ENCODE data around the gene OMG. TPM values are rescaled to one million over a fixed set of nuclear protein-coding genes. Genes with fewer than 3 reads are reported as not detected.

OMG gene
- total RNA-seq, 2 experiments from 2014 or later, result 0.23 to 0.25 TPM

DNA sequence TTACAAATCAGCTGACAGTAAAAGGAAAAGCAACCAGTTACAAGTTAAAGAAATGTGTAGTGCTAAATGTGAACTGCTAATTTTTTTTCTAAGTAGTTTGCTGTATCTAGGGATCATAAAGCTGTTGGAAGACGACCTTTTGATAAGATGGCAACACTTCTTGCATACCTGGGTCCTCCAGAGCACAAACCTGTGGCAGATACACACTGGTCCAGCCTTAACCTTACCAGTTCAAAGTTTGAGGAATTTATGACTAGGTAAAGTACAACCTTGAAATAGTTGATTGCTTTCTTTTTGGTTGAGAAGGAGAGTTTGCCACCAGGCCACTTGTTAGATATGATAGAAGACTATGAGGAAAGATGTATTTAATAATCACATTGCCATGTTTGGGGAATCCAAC, 35.4 kb downstream of the OMG start:
- ChIA-PET CTCF (no interaction called here), POLR2A (no interaction called here)
- Mint-ChIP-seq H3K36me3 (ENCODE audit: low read depth) (peaks cover 5% of the 10 kb centered on the region), H3K27ac (no peak overlapping the region), H3K9me3 (ENCODE audit: low read depth) (no peaks in the 10 kb centered on the region), H3K4me3 (no peak overlapping the region), H3K4me1 (no peaks in the 10 kb centered on the region), H3K27me3 (no peaks in the 10 kb centered on the region)
- intact Hi-C loops (cut with DNase I, micrococcal nuclease), result no loop called here
- DNase-seq (no peak), ATAC-seq (no peak)

DNA sequence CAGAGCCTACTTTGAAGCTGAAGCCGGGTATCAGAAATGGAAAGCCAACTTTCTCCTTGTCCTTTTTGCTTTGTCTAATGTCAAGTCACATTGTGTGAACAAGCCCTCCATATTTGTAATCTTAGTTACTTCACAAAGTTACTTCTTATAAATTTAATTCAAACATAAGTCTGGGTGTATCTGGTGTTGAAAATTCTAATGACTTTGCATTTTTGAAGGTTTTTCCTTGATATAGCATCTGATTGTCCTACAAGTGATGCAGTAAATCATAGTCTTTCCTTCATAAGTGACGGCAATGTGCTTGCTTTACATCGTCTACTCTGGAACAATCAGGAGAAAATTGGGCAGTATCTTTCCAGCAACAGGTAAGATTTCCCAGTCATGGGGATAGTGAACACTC, 36.9 kb downstream of the OMG start:
- no peaks in the 10 kb centered on the region for H3K27me3 Mint-ChIP-seq

DNA sequence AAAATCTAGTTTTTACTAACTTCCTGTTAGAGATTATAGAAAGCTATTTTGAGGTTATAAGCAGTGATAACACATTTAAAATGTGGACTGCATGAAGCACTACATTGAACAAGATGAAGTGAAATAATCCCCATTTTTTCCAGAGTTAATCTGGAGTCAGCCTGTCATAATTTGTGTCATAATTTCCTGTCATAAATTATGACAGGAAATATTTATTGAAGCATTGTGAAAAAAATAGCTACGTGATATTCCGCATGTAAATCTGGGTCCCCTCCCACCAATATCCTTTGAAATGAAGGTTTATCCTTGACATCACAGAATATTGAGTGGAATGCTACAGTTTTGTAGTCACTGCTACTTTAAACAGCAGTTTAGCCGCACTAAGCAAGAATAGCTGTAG, 40.1 kb downstream of the OMG start:
- intact Hi-C loops (cut with DNase I, micrococcal nuclease), result no loop called here
- H3K4me1 Mint-ChIP-seq, result no peaks in the 10 kb centered on the region
- no peaks in the 10 kb centered on the region for H3K9me3 Mint-ChIP-seq (ENCODE audit: low read depth)
- peaks cover 1% of the 10 kb centered on the region for H3K36me3 Mint-ChIP-seq (ENCODE audit: low read depth)
- CTCF ChIA-PET, result interaction anchor here (1.1 to 1.4 kb wide), 2 partner anchors 42 to 54 kb away, joined by 3 to 5 read pairs; no protein-coding TSS in a partner anchor
- H3K4me3 Mint-ChIP-seq, result no peak overlapping the region
- DNase-seq (no peak), ATAC-seq (no peak)
- no peak overlapping the region for H3K27ac Mint-ChIP-seq
- H3K27me3 Mint-ChIP-seq, result no peaks in the 10 kb centered on the region
- POLR2A ChIA-PET, result interaction anchor here (0.6 kb wide), 1 partner anchor 568 kb away, joined by 6 read pairs; no protein-coding TSS in a partner anchor

More for the DNA sequence above, 36.9 kb downstream of the OMG start:
- Mint-ChIP-seq H3K36me3 (ENCODE audit: low read depth) (peaks cover 1% of the 10 kb centered on the region), H3K27ac (no peak overlapping the region), H3K4me1 (no peaks in the 10 kb centered on the region), H3K9me3 (ENCODE audit: low read depth) (no peaks in the 10 kb centered on the region), H3K4me3 (no peak overlapping the region)
- DNase-seq (no peak), ATAC-seq (no peak)
- ChIA-PET CTCF (no interaction called here), POLR2A (no interaction called here)
- intact Hi-C loops (cut with DNase I, micrococcal nuclease), result no loop called here

DNA sequence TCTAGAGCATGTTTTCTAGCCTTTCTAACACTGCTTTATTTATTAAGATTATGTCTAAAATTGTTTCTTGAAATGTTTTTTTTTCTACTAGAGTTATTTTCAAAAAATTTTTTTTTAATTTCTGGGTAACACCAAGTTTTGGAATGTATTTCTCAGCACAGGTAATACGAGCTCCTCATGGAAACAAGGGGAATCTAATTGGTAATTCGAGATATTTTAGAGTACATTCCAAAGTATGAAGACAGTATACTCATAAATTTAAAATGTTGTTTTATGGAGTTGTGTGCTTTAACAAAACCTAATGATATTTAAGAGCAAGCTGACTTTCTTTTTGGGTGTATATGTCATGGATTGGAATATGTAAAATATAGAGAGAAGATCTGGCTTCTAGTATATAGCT, 42.4 kb downstream of the OMG start:
- ATAC-seq, result no peak
- POLR2A ChIA-PET, result no interaction called here
- intact Hi-C loops (cut with DNase I, micrococcal nuclease), result no loop called here
- Mint-ChIP-seq H3K27ac (no peak overlapping the region), H3K27me3 (no peaks in the 10 kb centered on the region), H3K36me3 (ENCODE audit: low read depth) (peaks cover 1% of the 10 kb centered on the region), H3K9me3 (ENCODE audit: low read depth) (no peaks in the 10 kb centered on the region), H3K4me1 (no peaks in the 10 kb centered on the region), H3K4me3 (no peak overlapping the region)
- DNase-seq, result no peak
- CTCF ChIA-PET, result interaction anchor here (1.4 to 1.9 kb wide), 2 partner anchors 10 to 12 kb away, joined by 3 to 6 read pairs; no protein-coding TSS in a partner anchor

DNA sequence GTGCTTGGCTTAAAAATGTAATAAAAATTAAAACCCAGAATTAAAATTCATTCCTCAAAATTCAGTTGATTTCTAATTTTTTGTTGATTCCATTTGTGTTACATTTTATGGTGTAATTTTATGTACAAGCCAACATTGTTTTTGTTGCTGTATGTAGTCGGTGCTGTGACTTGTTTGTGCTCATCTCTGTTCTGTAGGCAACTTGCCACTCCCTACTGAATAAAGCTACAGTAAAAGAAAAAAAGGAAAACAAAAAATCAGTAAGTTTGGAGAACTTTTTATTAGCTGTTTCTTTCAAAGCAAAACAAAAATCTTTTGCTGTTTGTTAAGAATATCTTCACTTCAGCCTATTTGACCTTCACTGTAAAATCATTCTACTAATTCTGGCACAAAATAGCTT, 44.3 kb downstream of the OMG start:
- CTCF ChIA-PET, result interaction anchor here (0.6 to 1.1 kb wide), 3 partner anchors 120 to 237 kb away, joined by 3 to 4 read pairs (median 3); no protein-coding TSS in a partner anchor
- DNase-seq, result no peak
- H3K4me3 Mint-ChIP-seq, result no peak overlapping the region

DNA sequence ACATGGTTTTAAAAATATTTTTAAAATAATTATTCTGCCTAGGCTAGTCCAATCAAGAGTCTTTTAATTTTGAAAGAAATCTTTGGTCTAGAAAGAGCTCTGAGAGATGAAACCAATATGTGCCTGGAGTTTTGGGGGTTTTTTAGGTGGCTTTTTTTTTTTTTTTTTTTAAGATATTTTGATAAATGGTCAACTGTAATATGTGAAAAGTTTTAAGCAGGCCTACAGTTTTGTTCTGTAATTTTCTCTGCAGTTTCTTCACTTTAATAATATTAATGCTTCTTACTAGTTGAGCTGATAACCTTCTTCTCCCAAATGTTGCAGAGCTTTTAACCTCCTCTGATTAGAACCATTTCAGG, 45.1 kb downstream of the OMG start:
- Mint-ChIP-seq H3K9me3 (ENCODE audit: low read depth) (no peaks in the 10 kb centered on the region), H3K4me1 (no peaks in the 10 kb centered on the region), H3K27me3 (no peaks in the 10 kb centered on the region), H3K4me3 (no peak overlapping the region), H3K36me3 (ENCODE audit: low read depth) (peaks cover 3% of the 10 kb centered on the region), H3K27ac (no peak overlapping the region)
- DNase-seq (no peak), ATAC-seq (no peak)
- ChIA-PET POLR2A (interaction anchor here (0.7 kb wide), 1 partner anchor 341 kb away, joined by 3 read pairs; no protein-coding TSS in a partner anchor), CTCF (interaction anchor here (1.0 to 1.1 kb wide), 2 partner anchors 10 to 121 kb away, joined by 3 read pairs; no protein-coding TSS in a partner anchor)
- intact Hi-C loops (cut with DNase I, micrococcal nuclease), result no loop called here

More for the DNA sequence above, 44.3 kb downstream of the OMG start:
- intact Hi-C loops (cut with DNase I, micrococcal nuclease), result no loop called here
- ATAC-seq, result no peak
- Mint-ChIP-seq H3K27ac (no peak overlapping the region), H3K4me1 (no peaks in the 10 kb centered on the region), H3K27me3 (no peaks in the 10 kb centered on the region), H3K9me3 (ENCODE audit: low read depth) (no peaks in the 10 kb centered on the region), H3K36me3 (ENCODE audit: low read depth) (peaks cover 3% of the 10 kb centered on the region)
- POLR2A ChIA-PET, result no interaction called here

DNA sequence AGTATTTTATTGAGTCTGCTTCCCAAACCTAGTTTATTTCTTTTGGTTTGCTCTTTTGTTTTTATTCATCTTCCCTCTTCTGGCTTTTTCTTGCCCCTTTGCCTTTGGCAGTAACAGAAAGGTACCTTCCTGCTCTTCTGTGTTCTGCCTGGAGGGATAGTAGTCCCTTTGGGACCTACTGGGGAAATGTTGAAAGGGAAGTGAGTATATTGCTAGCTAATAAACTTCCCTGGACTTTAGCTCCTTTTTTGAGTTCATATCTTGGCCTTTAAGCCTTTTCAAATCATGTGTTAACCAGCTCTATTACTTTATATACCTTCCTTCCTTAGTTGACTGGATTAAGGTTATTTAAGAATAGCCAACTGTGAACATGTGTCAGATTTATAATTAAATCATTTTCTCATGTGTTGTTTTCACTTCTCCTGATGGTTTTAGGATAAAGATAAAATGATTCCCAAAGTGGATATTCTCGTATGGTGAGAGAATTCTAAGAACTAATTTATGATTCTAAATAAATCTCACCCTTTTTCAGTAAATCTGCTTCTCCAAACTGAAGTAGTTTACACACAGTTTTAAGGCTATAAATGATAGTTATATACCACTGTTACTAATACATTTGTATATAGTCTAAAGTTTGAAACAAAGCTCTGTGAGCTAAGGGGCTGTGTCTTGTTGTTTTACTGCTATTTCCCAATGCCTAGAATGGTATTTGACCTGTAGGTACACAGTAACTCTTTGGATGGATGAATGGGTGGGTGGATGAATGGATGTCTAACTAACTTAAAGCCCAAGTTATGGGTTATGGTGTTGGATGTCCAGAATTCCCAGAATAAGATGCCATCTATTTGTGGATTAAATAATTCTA, 45.7 kb downstream of the OMG start:
- H3K4me3 Mint-ChIP-seq, result no peak overlapping the region
- H3K9me3 Mint-ChIP-seq (ENCODE audit: low read depth), result no peaks in the 10 kb centered on the region
- no peak for DNase-seq
- H3K4me1 Mint-ChIP-seq, result no peaks in the 10 kb centered on the region
- POLR2A ChIA-PET, result interaction anchor here (0.7 kb wide), 1 partner anchor 340 kb away, joined by 3 read pairs; no protein-coding TSS in a partner anchor
- intact Hi-C loops (cut with DNase I, micrococcal nuclease), result no loop called here
- CTCF ChIA-PET, result interaction anchor here (0.6 to 1.8 kb wide), 4 partner anchors 9 to 122 kb away, joined by 3 to 5 read pairs (median 3); no protein-coding TSS in a partner anchor
- H3K27me3 Mint-ChIP-seq, result no peaks in the 10 kb centered on the region
- no peak overlapping the region for H3K27ac Mint-ChIP-seq
- no peak for ATAC-seq
- peaks cover 3% of the 10 kb centered on the region for H3K36me3 Mint-ChIP-seq (ENCODE audit: low read depth)

DNA sequence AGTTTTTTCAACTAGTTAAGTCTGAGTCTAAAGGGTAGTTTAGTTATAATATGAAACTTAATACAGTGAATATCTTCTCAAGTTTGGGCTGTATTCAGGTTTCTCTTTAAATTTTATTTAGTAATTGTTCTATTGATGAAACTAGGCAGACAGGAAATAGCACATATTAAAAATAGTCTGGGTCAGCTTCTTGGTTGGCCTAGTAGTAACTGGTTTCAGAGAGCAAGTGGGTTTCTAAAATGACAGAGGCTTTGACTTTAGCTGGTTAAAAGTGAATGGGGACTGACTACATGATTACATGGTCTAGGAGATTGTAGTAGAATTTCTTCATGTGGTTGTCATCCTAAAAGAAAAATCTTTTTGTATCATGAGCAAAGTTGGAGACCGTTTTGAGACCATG, 46.8 kb downstream of the OMG start:
- no peaks in the 10 kb centered on the region for H3K9me3 Mint-ChIP-seq (ENCODE audit: low read depth)
- H3K27ac Mint-ChIP-seq, result no peak overlapping the region
- peaks cover 3% of the 10 kb centered on the region for H3K36me3 Mint-ChIP-seq (ENCODE audit: low read depth)
- ChIA-PET CTCF (interaction anchor here (1.8 kb wide), 1 partner anchor 123 kb away, joined by 5 read pairs; no protein-coding TSS in a partner anchor), POLR2A (no interaction called here)
- H3K4me3 Mint-ChIP-seq, result no peak overlapping the region
- intact Hi-C loops (cut with DNase I, micrococcal nuclease), result no loop called here
- no peaks in the 10 kb centered on the region for H3K4me1 Mint-ChIP-seq
- H3K27me3 Mint-ChIP-seq, result no peaks in the 10 kb centered on the region
- ATAC-seq (no peak), DNase-seq (no peak)

DNA sequence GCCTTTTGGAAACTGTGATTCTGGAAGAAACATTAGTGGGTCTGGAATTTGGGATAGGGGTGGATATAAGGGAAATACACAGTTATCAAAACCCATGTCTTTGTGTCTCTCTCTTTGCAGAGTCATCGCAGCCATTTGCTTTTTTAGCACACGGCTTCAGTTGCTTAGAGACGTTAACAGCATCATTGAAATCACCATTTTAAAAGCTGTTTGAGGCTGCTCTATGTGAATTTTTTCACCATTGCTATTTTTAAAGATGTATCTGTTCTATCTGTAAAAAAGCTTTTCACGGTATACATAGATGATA, 47.3 kb downstream of the OMG start:
- no peak for DNase-seq
- ATAC-seq, result no peak
- POLR2A ChIA-PET, result no interaction called here
- Mint-ChIP-seq H3K36me3 (ENCODE audit: low read depth) (peaks cover 3% of the 10 kb centered on the region), H3K4me1 (no peaks in the 10 kb centered on the region), H3K4me3 (no peak overlapping the region), H3K9me3 (ENCODE audit: low read depth) (no peaks in the 10 kb centered on the region), H3K27me3 (no peaks in the 10 kb centered on the region), H3K27ac (no peak overlapping the region)
- CTCF ChIA-PET, result interaction anchor here (1.8 kb wide), 1 partner anchor 124 kb away, joined by 5 read pairs; no protein-coding TSS in a partner anchor
- intact Hi-C loops (cut with DNase I, micrococcal nuclease), result no loop called here

DNA sequence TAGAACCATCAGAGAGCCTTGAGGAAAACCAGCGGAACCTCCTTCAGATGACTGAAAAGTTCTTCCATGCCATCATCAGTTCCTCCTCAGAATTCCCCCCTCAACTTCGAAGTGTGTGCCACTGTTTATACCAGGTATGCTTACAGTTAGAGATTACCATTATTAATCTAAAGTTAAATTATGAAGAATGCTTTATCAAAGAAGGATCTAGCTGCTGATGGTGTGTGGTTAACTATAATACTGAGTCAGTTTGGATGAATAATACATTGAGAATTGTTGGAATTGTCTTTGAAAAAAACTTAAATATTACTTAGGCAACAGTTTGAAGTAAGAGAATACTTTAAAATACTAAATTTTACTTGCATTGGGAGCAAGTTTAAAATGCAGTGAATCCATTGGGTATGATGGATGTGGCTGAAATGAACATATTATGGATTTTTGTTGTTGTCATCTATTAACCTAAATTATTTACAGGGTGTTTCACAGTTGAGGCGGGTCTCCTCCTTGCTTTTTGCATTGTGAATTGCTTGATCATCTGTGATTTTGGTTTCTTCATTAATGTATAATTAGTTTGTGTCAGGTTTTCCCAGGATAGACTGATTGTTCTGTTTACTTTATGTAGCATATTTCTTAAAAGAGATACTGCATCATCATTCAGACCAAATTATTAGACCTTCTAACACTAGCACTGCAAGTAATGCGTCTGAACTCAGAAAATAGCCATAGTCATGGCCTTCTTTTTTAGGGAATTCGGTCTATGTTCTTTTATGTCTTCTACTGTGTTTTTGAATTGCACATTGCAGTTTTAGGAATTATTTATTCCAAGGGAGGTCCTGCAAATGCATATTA, 47.8 kb downstream of the OMG start:
- ATAC-seq (no peak), DNase-seq (no peak)
- Mint-ChIP-seq H3K9me3 (ENCODE audit: low read depth) (no peaks in the 10 kb centered on the region), H3K27me3 (no peaks in the 10 kb centered on the region), H3K4me1 (no peaks in the 10 kb centered on the region), H3K4me3 (no peak overlapping the region), H3K27ac (no peak overlapping the region), H3K36me3 (ENCODE audit: low read depth) (peaks cover 5% of the 10 kb centered on the region)
- CTCF ChIA-PET, result interaction anchor here (1.8 kb wide), 1 partner anchor 124 kb away, joined by 5 read pairs; no protein-coding TSS in a partner anchor
- intact Hi-C loops (cut with DNase I, micrococcal nuclease), result no loop called here
- POLR2A ChIA-PET, result no interaction called here
